Fibroblast of skin of left biceps (primary cell): ENCODE measurements around the gene DUS1L.

Experiments
- DNase-seq, 2 experiments: peaks; one replicate each; pipeline ENCODE4 v3.0.0-alpha.2; 2013; ENCODE audit warnings: low read depth in 2 of 2

The DUS1L gene

DNA sequence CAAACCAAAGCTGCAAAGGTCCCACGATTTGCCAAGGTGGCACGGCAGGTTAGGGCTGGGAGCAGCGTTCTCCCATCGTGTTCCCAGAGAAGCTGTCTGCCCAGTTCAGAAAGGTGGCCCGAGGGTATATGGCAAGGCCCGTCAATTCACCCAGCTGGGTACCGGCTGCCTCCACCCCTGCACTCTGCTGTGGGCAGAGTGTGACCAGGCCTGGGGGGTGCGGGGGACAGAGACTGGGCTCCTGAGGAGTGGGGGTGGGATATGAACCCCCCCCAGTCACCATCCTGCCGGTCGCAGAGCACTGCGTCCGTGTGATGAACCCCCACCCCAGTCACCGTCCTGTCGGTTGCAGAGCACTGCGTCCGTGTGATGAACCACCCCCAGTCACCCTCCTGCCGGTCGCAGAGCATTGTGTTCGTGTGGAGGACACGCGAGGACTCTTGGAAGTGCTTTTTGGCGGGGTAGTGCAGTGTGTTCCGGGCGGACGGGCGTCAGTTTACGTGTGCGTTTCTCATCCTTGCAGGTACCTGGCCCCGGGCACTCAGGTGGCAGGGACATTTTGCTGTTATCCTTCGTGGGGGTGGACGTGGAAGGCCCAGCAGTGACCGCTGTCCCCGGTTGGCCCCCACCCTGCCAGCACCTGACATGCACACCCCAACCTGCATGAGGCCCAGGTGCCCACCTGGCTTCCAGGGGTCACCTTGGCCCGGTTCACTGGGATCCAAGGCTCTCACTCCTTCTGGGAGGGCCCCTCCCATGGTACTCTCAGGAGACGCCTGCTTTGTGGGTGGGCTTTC is 35.1 kb upstream of the DUS1L start:
- DNase-seq: no peak

DNA sequence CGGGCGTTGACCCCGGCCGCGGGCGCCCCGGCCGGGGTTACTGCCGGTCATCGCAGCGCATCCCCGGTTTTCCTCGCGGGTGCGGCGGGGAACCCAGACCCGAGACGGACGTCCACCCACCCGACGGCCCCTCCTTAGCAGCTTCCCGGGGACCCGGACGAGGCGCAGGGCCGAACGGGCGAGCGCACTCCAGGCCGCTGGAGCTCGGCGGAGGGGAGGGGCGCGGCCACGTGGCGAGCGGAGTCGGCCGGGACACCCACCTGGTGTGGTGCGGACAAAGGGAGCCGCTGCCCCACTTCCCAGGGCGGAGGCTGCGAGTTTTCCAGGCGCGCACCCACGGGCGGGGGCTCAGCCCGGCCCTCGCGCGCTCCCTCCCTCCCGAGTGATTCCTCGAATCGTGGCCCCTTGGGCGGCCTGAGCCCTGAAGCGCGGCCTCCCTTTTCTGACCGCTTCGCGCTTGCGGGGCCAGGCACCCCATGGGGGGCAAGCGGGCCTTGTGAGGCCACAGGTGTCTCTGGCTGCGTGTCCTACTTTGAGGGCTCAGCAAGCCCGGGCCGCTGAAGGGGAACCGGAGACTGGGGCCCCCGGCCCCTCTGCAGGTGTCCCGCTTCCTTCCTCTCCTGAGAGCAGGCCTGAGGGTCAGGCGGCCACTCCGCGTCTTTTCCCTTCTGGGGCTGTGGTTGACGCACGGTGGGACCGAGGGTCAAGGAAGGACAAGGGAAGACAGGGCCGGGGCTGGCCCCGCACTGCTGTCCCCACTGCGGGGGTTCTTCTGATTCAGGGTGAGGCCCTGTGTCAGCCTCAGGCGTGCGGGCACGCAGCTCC is 33.5 kb upstream of the DUS1L start:
- DNase-seq: no peak

DNA sequence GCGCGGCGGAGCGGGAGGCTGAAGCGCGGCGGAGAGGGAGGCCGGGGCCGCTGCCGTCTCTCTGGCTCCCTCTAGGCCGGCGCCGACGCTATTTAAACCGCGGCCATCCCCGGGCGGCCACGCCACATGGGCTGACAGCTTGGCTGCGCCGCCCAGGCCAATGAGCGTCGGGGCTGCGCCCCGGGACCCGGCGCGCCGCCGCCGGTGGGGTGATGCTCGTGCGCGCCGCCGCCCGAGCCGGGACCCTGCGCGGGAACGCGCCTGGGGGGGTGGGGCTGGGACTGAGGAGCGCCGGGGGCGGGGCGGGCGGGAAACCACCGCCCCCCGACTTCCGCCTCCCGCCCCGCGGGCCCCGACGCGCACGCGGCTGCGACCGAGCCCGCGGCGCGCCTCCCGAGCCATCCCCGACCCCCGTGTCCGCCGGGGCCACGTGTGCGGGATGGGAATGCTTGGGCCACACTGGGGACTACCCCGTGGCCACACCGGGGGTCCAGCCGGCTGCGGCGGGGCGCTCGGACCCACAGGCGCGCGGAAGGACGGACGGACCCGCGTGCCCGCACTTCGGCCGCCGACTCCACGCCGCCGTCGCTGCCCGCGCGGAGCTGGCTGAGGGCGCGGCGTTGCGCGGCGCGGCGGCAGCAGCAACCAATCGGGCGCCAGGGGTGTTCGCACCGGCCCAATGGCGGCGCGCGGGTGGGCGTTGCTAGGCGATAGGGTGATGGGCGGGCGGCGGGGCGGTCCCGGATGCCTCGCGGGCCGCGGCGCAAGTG is 32.8 kb upstream of the DUS1L start, which contains the start of gene FASN:
FASN (minus strand) TSS at position 68 of the 770 bp plus-strand sequence. CDS start 1,791 bp downstream, outside the sequence.
- peak; percentile 92 to 94 for DNase-seq

DNA sequence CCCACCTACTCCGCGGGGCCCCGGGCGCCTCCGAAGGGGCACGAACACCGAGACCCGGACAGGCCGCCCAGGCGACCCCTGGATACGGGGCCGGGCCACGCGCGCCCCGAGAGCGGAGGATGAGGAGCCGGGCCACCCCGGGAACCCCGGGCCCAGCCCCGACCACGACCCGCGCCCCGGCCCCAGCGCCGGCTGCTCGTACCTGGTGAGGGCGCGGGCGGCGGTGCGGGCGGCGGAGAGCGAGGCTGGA is 32.2 kb upstream of the DUS1L start:
- no peak for DNase-seq

DNA sequence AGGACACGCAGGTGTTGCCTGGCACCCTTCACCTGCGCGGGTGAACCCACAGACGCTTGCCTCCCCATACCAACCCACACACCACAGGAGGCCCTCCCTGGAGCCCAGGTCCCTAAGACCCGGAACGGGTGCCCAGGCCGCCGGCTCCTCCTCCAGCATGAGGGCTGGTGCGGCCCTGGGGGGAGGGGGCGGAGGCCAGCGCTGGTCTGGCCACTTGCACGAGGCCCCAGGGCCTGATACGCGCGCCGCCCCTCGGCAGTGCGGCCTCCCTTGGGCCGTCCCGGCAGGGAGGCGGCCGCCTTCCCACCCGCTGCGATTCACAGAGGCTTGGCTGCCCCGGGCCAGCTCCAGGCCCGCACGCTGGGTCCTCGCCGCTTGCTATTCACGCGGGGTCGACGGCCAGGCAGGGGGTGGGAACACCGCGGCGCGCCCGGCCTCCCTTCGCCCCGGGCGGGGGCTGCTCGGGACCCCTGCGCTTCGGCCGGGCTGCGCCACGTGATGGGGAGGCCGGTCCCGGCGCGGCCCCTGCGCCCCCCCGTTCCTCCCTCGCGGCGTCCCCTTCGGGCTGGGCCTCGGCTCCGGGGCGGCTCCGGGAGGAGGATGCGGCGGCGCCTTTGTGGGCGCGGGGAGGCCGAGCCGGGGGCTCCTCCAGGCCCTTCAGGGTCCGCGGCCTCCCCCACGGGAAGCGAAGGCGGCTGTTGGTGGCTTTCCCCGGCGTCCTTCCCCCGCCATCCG is 31.7 kb upstream of the DUS1L start:
- no peak for DNase-seq

DNA sequence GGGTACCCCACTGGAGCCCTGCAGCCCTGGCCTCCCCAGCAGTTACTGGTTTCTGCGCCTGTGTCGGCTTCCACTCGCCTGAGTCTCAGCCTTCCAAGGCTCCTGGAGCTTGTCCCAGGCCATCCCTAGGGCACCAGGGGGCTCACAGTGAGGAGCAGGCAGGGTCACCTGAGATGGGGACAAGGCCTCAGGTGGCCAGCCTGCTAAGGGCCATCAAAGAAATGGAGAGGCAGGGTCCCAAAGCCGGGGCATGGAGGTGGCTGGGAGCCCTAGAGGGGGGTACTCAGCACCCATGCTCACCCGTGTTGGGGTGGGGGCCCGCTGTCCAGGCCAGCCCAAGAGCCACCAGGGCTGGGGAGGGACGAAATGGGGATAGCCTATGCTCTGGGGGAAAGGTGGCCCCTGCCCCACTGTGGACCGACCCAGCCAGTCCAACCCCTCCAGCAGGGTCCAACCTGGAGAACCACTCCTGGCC is 31.1 kb upstream of the DUS1L start:
- DNase-seq: no peak

DNA sequence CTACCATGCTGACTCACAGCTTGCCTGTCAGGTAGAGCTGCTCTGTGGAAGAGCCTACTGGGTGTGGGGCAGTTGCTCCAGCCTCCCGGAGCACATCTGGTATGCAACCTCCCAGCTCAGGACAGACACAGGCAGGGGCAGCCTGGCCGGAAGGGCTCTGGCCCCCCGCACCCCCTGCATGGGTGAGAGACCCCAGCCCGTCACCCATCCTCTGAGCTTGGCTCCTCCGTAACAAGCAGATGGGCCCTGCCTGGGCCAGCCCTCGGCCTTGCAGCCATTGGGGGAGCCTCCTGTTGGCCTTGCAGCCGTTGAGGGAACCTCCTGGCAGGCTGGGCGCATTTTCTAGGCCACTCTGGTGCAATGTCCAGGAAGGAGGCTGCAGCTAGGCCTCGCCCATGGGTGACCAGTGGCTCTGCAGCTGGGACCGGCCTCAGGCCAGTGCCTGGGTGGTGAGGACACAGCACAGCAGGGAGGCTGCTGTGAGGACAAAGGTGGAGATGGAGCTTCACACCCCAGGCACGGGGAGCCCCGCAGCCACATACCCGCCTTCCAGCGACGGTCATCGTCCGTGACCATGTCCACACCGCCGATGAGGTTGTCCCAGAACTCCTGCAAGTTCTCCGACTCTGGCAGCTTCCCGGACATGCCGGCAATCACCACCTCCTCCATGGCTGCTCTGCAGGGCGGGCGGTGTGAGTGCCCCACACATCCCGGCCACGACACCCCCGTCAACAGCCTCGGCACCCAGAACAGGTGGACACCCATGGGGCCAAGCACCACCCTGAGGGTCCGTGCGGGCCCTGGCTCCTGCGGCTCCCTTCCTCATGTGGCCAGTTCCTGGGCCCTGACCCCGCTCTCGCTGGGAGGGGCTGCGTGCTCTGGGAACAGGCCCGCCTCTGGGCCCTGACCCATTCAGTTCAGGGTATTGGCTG is 30.4 kb upstream of the DUS1L start:
- no peak for DNase-seq

DNA sequence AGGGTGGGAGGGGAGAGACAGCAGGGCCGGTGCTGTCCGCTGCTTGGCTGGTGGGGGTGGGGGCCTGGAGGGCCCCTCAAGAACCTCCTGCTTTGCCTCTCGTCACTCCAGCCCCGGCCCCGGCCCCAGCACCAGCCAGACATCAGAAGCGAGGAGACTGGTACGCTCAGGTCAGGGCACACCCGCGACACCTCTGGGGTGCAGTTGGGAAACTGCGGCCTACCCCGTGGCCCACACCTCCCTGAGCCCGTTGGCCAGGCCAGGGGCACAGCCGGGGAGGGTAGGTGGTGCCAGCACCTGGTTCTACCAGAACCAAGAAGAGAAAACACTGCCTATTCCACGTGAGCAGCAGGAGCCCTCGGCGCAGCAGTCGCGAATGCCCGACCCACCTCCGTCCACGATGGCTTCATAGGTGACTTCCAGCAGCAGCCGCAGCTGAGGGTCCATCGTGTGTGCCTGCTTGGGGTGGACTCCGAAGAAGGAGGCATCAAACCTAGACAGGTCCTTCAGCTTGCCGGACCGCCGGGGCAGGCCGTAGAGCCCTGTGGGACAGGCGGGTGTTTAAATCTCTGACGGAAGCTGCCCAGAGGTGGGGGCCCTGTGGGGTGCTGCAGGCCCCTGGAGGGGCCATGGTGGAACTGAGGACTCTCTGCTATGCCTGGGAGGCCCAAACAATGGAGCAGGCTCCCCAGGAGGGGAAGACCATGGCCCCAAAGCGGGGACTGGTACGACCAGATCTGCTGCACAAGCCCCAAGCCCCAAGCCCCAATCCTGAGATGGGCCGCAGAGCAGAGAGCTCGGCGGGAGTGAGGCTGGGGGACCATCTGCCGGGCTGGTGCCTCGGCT is 29.6 kb upstream of the DUS1L start:
- DNase-seq: no peak

DNA sequence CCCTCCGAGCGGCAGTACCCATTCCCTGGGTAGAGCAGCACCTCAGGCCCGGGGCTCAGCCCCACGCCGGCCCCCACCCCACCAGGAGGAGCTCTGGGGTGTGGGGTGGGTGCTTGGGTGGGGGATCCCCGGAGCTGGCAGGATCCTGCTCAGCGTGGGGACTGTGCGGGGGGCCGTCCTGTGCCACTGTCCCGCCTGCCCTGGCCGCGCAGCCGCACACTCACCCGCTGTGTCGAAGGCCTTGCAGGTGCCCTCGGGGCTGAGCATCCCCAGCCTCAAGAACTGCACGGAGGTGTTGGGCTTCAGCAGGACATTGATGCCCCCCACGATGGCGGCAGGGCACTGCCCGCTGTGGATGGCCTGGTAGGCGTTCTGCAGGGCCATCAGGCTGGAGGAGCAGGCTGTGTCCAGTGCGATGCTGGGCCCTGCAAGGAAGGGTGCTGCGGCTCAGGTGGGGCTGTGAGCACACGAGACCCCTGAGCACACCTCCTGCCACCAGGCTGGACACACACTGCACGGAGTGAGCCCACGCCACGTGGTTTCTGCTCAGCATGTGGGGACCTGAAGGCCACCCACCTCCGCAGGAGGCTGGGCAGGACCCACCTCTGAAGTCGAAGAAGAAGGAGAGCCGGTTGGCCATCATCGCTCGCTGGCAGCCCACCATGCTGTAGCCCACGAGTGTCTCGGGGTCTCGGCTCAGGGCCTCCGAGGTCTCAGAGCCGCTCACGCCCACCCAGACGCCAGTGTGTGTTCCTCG is 27.6 kb upstream of the DUS1L start:
- DNase-seq: no peak

DNA sequence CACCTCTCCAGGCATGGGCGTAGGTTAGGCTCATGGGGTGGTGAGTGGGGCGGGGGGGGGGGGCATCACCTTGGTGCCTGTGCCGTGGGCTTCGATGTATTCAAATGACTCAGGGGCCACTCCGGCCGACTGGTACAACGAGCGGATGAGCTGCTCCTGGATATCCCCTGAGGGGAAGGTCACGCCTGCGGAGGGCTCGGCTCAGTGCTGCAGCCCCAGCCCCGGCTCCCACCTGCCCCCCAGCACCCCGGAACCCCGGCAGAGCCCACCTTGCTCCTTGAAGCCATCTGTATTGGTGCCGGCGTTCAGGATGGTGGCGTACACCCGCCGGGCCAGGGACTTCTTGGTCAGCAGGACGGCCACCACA is 27.0 kb upstream of the DUS1L start:
- DNase-seq: no peak

DNA sequence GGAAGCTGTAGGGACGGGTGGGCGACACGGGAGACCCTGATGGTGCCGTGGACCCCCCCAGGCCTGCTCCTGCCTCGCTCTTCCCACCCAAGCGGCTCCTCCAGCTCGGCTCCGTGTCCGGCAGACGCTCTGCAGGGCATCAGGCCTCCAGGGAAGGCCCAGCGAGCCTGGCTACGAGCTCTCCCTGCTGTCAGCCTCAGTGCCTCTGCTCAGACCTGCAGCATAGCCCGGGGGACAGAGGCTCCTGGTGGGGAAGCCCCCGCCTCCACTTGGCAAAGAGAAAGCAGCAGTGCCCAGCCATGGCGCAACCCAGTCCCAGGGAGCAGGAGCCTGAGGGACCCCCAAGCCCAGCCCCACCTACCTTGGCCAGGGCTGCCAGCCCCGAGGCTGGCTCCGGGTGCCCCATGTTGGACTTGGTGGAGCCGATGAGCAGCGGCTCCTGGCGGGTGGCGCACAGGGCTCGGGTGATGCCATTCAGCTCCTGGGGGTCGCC is 26.5 kb upstream of the DUS1L start:
- no peak for DNase-seq

DNA sequence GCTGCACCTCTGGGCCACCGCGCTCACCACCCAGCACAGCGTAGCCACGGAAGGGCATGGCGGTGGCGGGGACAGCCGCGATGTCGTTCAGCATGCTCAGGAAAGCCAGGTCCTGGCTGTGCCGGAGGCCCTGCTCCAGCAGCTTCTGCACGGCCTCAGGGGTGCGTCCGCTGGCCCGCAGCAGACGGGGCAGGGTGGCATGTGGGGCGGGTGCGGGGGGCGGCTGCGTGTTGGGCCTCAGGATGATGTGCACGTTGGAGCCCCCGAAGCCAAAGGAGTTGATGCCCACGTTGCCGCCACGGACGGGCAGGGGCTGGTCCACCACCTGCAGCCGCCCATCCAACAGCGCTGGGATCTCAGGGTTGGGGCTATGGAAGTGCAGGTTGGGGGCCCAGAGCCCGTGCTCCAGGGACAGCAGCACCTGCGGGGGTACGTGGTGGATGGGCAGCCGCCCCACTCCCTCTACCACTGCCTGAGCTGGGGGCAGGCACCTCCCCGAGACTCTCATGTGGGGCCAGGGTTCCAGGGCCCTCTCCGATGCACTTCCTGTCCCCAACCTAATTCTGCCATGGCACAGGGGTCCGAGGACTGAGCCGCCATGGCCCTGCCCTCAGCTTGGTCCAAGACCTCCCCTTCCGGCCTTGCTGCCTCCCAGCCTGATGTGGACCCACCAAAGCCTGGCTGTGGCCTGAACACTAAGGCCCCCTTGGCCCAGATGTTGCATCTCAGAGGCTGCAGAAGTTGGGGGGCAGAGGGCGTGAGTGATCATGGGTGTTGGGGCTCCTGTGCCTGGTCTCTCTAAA is 25.9 kb upstream of the DUS1L start:
- DNase-seq: no peak

DNA sequence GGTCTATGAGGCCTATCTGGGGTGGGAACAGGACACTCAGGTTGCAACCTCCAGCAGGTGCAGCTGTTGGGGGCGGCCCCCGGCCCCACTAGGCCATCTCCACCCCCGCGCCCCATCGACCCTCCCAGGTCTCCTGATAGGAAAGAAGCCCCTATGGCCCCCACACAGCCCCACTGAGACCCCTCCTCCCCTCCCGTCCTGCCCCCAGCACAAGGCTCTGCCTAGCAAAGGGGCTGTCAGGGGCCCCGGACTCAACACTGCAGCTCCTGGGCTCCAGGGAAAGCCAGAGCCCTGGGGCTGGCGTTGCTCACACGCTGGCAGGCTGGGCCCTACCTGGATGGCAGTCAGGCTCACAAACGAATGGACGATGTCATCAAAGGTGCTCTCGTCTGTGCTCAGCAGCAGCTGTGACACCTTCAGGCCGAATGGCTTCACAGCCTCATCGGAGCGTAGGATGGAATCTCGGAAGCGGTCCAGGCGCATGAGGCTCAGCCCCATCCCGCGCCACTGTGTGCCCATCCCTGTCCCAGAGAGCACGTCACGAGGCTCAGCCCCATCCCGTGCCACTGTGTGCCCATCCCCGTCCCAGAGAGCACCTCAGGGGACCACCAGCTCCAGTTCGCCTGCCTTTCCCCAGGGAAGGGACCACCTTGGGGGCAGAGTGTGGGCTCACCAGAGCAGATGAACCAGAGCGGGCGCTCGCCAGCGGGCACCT is 25.1 kb upstream of the DUS1L start:
- no peak for DNase-seq

DNA sequence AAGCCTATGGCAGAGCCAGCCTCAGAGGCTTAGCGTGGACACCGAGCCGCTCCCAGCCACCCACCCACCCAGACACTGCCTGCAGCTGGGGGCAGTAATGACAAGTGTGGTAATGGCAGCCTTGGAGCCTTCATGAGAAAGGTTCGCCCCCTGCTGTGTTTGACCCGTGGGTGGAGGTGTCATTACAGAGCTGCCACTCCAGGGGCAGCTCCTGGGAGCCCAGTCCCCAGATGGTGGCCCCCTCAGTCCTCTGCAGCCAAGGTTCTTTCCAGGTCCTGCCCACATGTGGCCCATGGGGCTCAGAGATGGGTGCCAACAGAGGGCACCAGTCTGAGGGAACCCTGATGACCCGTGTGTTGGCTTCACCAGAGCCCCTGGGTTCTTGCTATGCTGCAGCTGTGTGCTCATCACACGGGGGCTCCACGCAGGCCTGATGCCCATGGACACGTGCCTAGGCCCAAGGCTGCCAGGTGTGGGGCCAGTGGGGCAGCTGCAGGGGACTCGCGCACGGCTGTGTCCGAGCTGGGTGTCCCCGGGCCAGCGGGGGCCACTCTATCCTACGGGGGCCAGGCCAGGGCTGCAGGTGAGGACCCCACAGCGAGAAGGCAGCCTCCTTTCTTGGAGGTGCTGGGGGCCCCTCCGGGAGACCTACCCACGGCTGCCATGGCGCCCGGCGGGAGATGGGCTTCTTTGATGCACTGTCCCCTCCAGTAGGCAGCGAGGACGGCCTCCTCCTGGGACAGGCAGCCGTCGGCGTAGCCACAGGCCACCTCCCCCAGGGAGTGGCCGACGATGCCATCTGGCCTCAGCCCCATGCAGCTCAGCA is 24.3 kb upstream of the DUS1L start:
- DNase-seq: no peak

DNA sequence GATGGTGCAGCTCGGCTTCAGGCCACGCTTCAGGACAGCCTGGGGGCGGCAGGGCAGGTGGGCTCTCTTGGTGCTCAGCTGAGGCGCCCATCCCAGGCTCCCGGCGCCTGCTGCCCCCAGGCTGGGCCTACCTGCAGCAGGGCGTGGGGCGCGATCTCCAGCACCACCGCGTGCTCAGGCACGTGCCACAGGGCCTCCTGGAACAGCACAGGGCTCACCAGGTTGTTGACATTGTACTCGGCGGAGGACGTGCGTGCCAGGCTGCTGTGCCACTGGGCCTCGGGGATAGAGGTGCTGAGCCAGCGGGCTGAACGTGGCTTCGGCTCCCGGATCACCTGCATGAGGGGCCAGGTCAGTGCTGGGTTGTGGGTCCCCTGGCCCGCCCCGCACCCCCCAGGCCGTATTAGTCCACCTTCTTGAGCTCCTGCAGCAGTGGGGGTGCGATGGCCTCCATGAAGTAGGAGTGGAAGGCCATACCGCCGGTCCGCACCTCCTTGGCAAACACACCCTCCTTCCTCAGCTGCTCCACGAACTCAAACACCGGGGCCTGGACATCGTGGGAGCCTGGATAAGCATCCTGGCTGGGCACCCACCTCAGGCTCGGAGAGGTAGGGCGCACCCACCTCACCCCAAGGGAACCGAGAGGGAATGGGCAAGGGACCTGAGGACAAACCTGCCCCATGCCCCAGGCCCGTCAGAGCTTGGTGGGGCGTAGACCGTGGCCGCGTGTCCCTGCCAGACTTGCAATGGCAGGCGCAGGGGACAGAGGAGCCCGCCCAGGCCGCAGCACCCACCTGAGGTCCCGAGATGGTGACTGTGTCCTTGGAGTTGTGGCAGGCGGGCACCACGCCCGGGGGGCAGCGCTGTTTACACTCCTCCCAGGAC is 23.5 kb upstream of the DUS1L start:
- DNase-seq: no peak
